ENCODE data around the gene IL1A.

The IL1A gene

DNA sequence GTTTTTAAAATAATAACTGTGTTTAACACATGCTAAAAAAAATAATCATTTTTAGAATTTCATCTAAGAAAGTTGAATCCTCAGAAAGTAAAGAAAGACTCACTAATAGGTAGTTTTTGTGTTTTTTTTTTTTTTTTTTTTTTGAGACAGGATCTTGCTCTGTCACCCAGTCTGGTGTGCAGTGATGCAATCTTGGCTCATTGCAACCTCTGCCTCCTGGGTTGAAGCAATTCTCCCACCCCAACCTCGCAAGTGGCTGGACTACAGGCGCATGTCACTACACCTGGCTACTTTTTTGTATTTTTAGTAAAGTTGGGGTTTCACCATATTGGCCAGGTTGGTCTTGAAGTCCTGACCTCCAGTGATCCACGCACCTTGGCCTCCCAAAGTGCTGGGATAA lies 27.0 kb downstream of the IL1A start:
- no peak for DNase-seq

DNA sequence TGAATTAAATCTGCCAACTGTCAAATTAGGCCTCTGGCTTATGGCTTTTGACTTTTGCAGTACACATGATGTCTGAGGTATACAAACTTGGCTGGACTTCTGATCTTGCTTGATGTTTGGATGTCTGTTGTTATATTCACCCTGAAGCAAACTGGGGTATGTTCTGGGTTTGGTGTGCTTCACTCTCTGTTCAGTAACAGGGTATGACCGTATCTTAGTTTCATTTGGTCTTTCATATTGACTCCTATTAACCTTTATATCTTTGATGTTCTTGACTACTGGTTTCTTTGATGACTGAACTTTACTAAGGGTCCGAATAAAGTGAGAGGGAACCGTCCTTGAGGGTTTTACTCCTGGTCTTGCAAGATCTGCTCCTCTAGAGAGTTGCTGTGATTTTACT lies 28.1 kb downstream of the IL1A start:
- no peak for DNase-seq

DNA sequence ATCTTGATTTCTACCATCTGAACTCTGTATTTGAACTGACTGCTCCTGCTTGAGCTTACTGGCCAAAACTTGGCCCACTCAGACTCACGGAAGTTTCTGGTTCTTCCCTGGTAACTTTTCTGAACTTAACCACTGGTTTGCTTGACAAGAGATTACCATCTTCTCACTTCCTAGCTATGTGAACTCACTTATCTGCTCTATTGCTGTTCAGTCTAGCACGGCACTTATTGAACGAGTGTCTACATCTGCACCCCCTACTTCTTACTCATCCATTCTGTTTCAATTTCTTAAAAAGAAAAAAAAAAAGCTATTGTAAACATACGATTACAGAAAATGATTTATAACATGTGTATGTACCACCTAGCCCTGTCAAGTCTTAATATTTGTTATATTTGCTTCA lies 28.8 kb downstream of the IL1A start:
- no peak for DNase-seq

DNA sequence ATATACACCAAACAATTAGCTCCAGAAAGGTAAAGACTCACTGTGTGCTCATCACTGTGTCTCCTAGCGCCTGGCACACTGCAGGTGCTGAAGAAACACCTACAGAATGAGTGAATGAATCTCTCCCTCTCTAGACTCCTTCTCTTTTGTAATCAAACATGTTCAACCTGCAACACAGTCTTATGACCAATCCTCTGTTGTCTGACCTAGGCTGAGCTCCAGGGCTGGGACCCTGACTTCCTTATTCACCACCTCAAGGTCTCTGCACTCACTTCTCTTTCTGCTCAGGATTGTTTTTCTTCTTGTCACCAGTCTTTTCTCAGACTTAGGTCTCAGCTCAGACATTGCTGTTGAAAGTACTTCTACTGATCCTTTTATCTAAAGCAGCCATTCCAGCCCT lies 29.7 kb downstream of the IL1A start:
- DNase-seq = no peak

DNA sequence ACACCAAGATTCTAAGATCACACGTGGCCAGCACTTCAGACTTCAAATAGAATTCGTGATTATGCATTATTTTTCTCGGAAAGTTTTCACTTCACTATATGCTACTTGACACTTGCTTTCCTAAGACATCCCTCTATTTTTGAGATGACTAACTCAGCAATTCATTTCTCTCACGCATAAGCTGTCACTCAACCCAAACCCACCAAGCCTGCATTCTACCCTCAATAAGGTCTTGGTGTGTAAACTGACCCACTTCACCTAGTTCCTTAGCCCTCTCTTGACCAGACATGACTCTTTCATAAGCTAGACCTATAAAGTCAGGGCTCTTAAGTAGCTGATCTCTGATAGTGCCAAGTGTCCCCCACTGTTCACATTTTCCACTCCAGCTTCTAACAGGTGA lies 31.6 kb downstream of the IL1A start:
- no peak for DNase-seq

DNA sequence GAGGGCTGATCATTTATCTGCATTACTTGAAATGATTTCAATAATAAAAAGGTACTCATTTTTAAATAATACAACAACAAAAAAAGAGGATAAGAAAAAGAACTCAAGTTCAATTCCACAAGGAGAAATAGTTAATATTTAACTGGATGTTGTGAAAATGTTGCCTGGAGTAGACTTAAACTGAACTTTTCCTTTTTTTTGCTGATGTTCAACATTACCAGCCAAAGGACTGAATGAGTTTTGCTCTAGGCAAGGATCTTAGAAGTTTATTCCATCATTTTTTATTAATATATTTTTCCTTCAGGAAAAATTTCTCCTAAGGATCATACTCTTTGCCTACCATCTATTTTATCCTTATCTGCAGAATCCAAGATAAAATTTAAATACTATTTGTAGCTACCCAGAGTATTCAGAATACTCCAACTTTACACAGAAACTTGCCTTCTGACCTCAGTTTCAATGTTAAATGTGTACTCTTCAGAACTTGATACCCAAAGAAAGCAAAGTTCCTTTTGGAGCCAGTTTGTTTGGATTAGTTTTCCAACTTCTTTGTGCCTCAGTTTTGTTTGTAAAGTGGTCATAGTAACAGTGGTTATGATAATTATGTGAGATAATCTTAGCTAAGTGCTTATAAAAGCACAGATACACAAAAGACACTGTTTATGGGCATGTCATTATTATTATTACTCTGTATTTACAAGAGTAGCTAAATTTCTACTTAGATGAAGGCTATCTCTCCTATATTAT lies 32.7 kb downstream of the IL1A start:
- no peak for DNase-seq

DNA sequence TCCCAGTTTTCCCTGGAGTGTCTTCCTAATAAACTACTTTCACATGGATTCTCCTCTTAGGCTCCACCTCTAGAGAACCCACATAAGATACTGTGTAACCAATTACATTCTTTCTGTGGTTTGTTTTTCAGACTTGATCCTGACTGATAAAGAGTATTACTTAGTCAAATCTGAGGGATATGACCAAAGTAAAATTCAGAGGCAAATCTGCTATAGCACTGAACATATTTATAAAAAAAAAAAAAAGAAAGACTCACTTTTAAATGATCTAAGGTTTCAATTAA lies 33.8 kb downstream of the IL1A start:
- no peak for DNase-seq

DNA sequence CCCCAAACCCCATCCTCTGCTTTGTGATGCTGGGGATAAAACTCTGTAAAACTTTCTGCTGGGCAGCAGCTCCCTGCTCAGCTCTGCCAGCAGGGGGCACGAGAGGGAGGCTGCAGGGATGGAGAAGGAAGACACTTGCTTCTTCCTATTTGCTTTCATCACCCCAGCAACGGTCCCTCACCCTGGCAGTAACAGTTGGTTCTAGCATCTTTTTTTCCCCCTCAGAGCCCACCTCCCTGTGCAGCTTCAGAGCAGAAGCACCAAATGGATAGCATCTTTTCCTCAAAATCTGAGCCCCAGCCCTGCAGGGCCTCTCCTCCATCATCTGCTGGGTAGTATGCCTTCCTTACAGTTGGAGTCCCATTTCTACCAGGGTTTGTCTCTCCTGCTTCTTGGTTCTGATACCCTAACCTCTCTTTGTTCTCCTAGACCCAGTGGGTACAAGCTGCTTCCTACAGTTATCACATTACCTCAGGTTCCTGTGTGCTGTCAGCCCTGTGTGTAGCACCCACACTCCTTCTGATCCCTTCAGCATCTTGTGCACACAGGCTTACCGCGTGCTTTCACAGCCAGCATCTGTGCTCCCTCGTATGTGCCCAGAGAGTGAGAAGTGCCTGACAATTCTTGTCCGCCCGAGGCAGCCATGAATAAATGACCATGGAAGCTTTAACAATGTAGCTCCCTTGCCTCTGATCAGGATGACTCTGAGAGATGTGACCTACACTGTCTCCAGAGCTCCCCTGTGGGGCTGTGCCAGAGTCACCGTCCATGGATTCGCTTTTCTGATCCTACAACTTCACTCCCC lies 34.3 kb downstream of the IL1A start:
- peak; percentile 76 for DNase-seq

DNA sequence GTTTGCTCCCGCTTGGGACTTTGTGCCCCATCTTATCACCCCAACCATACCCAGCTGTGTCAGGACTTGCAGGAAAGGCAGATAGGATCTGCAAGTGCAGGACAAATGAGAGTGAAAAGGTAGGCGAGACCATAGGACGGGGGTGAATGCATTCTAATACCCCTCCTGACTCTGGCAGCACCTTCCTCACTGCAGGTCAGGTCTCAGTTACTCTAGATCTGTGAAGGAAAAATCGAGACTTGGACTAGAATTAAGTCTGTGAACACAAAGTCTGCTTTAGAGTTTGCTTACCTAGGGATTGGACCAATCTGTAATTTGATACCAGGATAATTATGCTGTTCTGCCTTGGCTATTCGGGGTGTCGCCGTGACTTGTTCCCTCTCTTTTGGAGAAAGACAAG lies 43.8 kb downstream of the IL1A start:
- no peak for DNase-seq

DNA sequence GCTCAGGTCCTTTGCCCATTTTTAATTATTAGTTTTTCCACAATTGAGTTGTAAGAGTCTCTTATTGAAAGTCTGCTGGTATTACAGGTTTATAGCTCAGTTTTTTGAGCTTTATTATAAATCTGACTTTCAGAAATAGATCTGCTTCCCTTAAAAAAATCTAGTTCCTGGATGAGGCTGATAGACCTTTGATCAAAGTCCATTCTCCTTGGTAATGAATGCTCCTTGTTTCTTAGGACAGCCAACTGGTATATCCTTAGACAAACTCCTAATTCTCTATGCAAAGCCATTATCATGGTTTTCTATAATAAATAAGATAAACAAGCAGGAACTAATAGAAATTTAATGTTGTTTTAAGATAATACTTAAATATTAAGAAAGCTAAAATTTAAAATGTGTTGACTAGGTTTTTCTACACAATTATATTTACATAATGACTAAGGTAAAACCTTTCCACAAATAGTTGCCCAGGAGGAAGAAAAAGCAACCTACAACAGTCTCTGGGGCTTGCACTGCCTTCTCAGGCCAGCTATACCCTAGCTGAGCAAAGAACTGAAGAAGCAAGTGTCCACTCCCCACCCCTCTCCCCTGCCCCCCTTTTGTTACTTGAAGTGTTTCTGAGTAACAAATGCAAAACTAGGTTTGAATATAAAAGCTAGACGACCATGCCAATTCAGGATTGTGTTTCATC lies 46.6 kb downstream of the IL1A start:
- no peak for DNase-seq

DNA sequence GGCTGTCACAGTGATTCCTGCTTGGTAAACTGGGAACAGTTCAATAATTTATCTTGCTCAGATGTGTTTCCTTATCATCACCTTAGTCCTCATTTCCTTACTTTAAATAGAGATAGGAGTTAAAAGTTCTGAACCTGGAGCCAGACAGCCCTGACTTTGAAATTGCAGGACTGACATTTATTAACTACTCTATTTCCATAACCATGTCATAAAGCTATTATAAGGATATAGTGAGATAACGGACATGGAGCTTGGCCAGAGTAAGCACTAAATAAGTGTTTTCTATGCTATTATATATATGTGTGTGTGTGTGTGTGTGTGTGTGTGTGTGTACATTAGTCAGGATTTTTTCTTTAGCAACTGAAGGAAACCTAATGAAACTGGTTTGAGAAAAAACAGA lies 50.4 kb downstream of the IL1A start:
- no peak for DNase-seq

DNA sequence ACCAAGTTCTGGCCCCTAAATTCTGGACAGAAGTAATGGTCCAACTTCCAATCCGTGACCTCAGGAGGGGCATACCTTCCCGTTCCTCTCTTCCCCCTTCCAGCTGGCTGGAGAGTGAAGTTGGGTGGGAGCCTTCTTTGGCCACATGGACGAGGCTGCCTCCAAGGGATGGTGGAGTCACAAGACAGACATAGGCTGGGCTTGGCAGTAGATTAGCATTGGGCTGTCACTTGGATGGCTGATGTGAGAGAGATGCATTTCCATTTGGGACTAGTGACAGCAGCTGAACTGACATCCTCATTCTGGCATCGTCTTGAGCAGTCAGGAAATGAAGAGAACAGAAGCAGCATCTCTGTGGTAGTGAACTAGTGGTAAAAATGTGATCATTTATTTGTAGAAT lies 50.8 kb downstream of the IL1A start:
- DNase-seq = no peak

DNA sequence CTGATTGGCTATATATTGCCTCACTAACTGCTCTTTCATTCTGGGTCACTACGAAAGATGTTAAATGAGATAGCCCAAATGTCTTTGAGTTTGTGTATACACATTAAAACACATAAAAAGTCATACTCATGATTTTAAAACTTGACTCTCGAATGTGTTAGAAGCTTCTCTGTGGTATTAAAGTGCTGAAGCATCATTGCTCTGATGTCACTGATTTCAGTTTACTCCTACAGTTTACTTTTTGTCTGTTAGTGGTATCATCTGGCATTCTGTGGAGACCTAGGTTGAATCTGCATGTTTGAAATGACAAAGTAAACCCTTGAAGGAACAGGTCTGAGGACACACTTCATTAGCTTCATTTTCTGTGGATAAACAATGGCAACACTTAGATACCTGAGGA lies 52.8 kb downstream of the IL1A start:
- DNase-seq = no peak

DNA sequence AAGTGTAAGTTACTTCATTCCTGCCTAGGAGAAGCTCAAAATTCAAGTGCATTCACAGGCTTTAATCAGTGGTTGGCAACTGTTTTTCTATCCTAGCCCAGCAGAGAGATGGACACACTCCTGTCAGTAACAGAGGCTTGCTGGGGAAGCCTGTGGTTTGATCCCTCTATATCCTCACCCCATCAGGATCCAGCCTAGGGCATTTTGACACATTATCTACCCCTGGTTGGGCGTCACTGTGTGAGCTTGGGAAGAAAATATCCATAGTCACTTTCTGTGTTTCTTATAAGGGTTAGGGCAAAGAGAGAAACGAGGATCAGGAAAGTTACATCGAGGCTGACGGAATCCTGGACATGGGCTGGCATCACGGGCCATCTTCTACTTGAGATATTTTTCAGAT lies 53.5 kb downstream of the IL1A start:
- no peak for DNase-seq

DNA sequence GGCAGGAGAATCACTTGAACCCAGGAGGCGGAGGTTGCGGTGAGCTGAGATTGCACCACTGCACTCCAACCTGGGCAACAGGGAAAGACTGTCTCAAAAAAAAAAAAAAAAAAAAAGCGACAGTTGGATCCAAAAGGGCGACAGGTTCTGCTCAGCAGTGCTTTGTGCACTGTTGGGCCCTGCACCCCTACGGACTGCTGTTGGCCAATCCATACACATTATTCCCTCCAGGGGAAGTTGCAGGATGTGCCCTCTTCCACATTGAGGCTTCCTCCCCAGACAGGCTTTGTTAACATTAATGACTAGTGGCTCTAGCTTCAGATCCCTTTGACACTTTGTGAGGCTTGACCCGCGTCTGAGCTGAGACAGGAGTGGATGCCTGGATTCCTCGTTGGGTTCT lies 54.1 kb downstream of the IL1A start:
- no peak for DNase-seq

DNA sequence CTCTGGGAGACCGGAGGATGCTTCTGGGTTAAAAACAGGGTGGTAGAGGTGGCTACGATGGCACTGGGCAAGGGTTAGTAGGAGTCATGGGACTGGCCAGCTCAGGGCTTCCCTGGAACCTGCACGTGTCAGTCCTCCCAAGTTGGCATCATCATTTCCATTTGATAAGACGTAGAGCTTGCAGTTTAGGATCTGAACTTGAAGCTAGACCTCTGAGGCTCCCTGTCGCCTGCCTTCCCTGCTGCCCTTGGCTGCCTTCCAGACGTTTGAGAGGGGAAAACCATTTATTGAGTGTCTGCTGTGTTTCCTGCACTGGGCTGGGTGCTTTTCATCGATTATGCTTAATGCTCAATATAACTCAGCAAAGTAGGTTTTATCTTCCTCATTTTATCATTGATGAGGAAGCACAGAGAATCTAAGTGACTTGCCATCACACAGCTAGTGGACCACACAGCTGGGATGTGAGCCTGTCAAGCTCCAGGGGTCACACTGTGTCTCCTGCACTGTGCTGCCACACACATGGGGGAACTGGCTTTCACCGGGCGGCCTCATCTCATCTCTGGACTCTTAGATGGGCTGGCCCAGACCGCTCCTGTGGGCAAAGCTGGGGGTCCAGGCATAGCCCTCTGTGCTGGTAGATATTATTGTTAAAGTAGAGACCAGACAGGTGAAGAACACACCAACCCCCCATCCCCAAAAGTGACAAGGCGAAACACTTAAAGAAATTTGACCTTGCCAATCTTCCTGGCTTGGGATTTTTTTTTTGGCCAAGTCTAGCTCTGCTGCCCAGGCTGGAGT lies 55.7 kb downstream of the IL1A start:
- DNase-seq = no peak

DNA sequence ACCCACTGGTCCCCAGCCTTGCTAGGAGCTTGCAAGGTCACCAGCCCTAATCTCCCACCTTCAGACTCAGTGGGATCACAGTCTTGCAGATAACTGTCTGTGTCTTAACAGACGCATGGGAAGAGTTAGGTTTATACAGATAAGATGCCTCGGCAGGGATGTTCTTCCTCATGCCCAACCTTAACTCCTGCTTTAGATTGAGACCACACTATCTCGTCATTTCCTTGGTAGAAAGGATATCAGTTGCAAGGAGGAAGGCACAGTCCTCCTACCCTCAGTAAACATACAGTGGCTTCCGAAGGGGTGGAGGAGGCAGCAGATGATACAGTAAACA lies 56.3 kb downstream of the IL1A start:
- no peak for DNase-seq

DNA sequence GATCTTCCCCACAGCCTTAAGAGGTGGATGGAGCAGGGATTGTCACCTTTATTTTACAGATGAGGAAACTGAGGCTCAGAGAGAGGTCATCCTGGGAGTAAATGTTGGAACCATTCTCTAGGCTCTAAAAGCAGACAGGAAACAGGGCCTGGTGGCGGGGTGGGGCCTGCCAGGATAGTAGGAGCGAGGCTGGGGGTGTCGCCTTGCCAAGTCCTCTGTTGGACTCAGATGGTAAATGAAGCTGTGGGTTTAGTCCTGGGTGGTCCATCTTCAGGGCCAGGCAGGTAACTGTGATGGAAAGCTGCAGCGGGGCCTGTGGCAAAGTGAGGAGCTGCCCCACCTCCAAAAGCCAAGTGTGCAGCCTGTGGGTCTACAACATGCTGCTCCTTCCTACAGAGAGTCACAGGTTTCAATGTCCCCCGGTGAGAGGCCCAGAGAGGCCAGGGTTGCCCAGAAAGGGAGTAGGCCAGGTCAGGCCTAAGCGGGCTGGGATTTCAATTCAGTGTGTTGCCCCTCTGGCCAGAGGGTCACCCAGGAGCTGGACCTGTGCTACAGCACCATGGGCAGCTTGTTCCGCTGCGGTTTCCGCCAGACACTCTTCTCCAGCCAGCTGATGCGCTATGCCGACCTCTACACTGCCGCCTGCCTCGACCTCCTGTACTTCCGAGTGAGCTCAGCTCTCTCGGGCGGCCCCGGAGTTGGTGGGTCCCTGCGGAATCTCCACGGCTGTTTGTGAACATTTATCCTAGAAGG lies 56.8 kb downstream of the IL1A start:
- DNase-seq = no peak

DNA sequence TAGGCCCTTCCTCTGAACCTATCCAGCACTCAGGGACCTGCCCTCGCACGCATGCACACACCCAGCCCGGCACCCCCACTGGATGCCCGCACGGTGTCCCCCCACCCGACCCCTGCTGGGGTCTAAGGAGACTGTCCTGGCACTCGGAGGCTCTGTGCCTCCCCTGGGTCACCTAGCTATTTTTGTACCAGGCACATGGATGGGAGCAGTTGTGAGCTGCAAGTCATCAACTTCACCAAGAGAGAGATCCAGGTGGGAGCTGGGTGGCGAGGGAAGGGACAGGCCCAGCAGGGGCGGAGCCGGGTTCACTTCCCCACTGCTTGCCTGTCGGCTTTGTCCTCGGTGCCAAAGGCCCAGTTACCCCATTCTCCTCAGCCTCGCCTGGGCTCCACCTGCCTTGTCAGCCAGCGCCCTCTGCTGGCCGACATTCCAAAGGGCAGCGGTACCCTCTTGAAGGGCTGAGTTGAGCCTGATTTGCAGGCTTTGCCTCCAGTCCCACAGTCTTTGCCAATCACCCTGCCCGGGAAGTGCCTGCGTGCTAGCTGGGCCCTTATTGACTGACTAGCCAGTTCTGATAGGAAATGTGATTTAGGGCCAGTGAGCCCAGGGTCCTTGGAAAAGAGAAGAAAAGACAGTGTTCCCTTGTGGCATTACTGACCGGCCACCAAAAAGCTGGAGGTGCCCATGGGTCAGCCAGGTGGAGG lies 57.7 kb downstream of the IL1A start:
- peak; percentile 89 for DNase-seq

DNA sequence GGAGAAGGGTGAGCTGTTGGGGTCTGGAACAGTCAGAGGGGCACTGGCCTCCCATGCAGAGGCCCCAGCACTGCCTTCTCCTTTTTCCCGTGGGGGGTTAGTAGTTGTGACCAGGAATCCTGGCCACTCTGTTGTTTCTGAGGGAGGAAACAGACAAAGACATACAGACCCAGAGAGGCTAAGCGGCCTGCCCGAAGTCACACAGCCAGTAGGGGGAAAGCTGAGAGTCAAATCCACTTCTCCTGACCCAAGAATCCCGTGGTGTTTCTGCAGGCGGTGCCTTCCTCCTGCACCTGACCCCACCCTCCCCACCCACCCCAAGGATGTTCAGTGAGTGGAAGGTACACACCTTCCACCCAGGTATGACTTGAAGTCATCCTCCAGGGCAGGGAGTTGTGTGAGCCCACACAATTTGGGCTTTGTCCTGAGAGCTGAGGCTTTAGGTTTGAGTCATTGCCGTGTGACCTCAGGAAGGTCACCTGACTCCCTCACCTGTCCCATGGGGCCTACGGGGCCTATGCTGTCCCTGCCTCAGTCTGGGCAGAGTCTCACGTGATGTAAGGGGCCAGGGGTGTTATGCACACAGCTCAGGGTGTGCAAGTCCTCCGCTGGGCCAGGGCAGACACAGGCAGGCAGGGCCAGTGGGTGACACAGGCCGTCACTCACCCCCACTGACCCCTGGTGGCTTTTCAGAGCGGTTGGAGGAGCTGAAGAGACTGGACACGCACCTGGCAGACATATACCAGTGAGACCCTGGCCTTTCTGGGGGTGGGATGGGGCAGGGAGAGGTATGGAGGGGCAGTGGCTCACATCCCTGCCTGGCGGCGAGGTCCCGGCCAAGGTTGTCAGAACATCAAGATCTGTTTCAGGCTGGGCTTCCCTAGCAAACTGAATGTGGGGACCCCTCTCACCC lies 58.5 kb downstream of the IL1A start:
- no peak for DNase-seq
